B cell (primary cell): ENCODE measurements around the gene MAP3K14. TPM values are rescaled to one million over a fixed set of nuclear protein-coding genes. Genes with fewer than 3 reads are reported as not detected.

ENCODE experiments used
- ATAC-seq: fragments of 200-7000 bp; cut with Tn5 transposase; one replicate; pipeline ENCODE4 v1.10.0; 2021; ENCODE audit warnings: low read depth, mild to moderate bottlenecking, moderate number of reproducible peaks, moderate library complexity
- CTCF ChIA-PET: fragments of 350-600 bp; sonication (Branson Sonifier 250); formaldehyde crosslinking; loops from one replicate; lab custom pipeline; 2021; ENCODE audit warnings: antibody characterized with exemption, inconsistent platforms; lab: Charles Lee
- POLR2A ChIA-PET: fragments of 350-600 bp; sonication (Branson Sonifier 250); formaldehyde crosslinking; loops from one replicate; lab custom pipeline; 2021; ENCODE audit warnings: antibody characterized with exemption; lab: Charles Lee
- DNase-seq: peaks from one replicate; pipeline ENCODE4 v3.0.0; 2013
- H2AFZ ChIP-seq: 2 replicates; pipeline ENCODE4 v1.6.1; 2012; ENCODE audit warnings: mild to moderate bottlenecking, low read depth, low read length; ENCODE audit not compliant: insufficient read depth, poor library complexity, severe bottlenecking
- H3K27ac ChIP-seq, 2 donors: 1 replicate in 1 of 2; 2 replicates in 1 of 2; pipeline ENCODE4 v1.5.1; 2012 to 2013; ENCODE audit warnings: low read length in 2 of 2, mild to moderate bottlenecking in 2 of 2, moderate library complexity in 1 of 2
- H3K27me3 ChIP-seq, 4 experiments: fragments of 200-600 bp in 1 of 4; sonication (generic) in 1 of 4; replicated peaks in 1 of 4; 1 replicate in 2 of 4; 2 replicates in 2 of 4; pipeline versions ENCODE4 v1.6.1 to v1.7.0; 2013 to 2016; ENCODE audit warnings: low read length in 3 of 4, mild to moderate bottlenecking in 2 of 4, mixed read lengths in 1 of 4, moderate library complexity in 1 of 4; ENCODE audit not compliant: insufficient read depth in 4 of 4, control insufficient read depth in 3 of 4; ENCODE audit errors: control extremely low read depth in 1 of 4
- H3K36me3 ChIP-seq, 2 experiments: replicated peaks in 1 of 2; 1 replicate in 1 of 2; 2 replicates in 1 of 2; pipeline versions ENCODE4 v1.6.1 to v1.7.1; 2013; ENCODE audit warnings: low read length in 1 of 2; ENCODE audit not compliant: insufficient read depth in 2 of 2, control insufficient read depth in 1 of 2; ENCODE audit errors: control extremely low read depth in 1 of 2, extremely low read depth in 1 of 2
- H3K4me1 ChIP-seq, 2 donors: fragments of 200-600 bp in 1 of 2; sonication (generic) in 1 of 2; 1 replicate in 1 of 2; 2 replicates in 1 of 2; pipeline versions ENCODE4 v1.5.1 to v1.6.1; 2013 to 2017; ENCODE audit warnings: low read length in 2 of 2; ENCODE audit not compliant: control insufficient read depth in 2 of 2, insufficient read depth in 2 of 2
- H3K4me2 ChIP-seq: replicated peaks from 2 replicates; pipeline ENCODE3; 2012; ENCODE audit warnings: mild to moderate bottlenecking, low read depth, low read length; ENCODE audit not compliant: poor library complexity, severe bottlenecking
- H3K4me3 ChIP-seq, 5 experiments: fragments of 200-600 bp in 1 of 5; sonication (generic) in 1 of 5; 1 replicate in 3 of 5; 2 replicates in 2 of 5; pipeline versions ENCODE4 v1.5.1 to v1.7.0; 2011 to 2016; ENCODE audit warnings: low read length in 4 of 5, mild to moderate bottlenecking in 4 of 5, low read depth in 2 of 5, control low read depth in 1 of 5, moderate library complexity in 1 of 5; ENCODE audit not compliant: insufficient read depth in 1 of 5; ENCODE audit errors: control extremely low read depth in 1 of 5, extremely low read depth in 1 of 5
- H3K79me2 ChIP-seq: fragments of 200-600 bp; sonication (generic); one replicate; pipeline ENCODE4 v1.6.0; 2016; ENCODE audit warnings: low read length; ENCODE audit not compliant: control insufficient read depth, insufficient read depth
- H3K9ac ChIP-seq: fragments of 200-600 bp; sonication (generic); 2 replicates; pipeline ENCODE4 v1.6.1; 2017; ENCODE audit warnings: mild to moderate bottlenecking, low read length, moderate library complexity
- H3K9me3 ChIP-seq, 3 donors: one replicate each; pipeline versions ENCODE4 v1.6.1 to v1.7.1; 2013; ENCODE audit warnings: low read length in 2 of 3; ENCODE audit not compliant: control insufficient read depth in 2 of 3, insufficient read depth in 1 of 3; ENCODE audit errors: control extremely low read depth in 1 of 3
- H4K20me1 ChIP-seq: 2 replicates; pipeline ENCODE4 v1.6.0; 2012; ENCODE audit warnings: mild to moderate bottlenecking, low read length; ENCODE audit not compliant: insufficient read depth, control insufficient read depth, poor library complexity, severe bottlenecking
- H3K27ac Mint-ChIP-seq: one replicate; pipeline ENCODE4 v1.8.0; 2021; ENCODE audit warnings: mixed read lengths
- H3K27me3 Mint-ChIP-seq: one replicate; pipeline ENCODE4 v1.8.0; 2021; ENCODE audit warnings: mixed read lengths
- H3K4me1 Mint-ChIP-seq: one replicate; pipeline ENCODE4 v1.8.0; 2021; ENCODE audit warnings: mixed read lengths
- H3K4me3 Mint-ChIP-seq: one replicate; pipeline ENCODE4 v1.8.0; 2021; ENCODE audit warnings: mixed read lengths
- H3K9me3 Mint-ChIP-seq: one replicate; pipeline ENCODE4 v1.8.0; 2022; ENCODE audit warnings: mixed read lengths; ENCODE audit not compliant: insufficient read depth
- EZH2 ChIP-seq: IDR thresholded peaks from 2 replicates; pipeline ENCODE4 v1.6.1; 2012; ENCODE audit warnings: borderline replicate concordance, low read depth, mild to moderate bottlenecking, moderate library complexity, low read length; ENCODE audit not compliant: insufficient read depth, poor library complexity, severe bottlenecking
- WGBS: methylation state at CpG from one replicate; pipeline ENCODE4 v1.1.5; 2013; ENCODE audit warnings: missing lambda C conversion rate; ENCODE audit not compliant: insufficient coverage; 5-methylcytosine and 5-hydroxymethylcytosine counted together
- intact Hi-C: fragments of 100-400 bp; cut with micrococcal nuclease; formaldehyde crosslinking; loops from one replicate; pipeline ENCODE4 v1.10.0; 2022
- polyA plus RNA-seq: library from polyadenylated mRNA; depleted of rRNA; stranded (reverse); fragments of >200 nt; gene quantifications from 2 replicates; pipeline ENCODE4 v1.2.3, GENCODE V29; 2012
- total RNA-seq, 2 donors: library from RNA; stranded (reverse); fragments of 120-200 nt in 1 of 2; gene quantifications; 1 replicate in 1 of 2; 2 replicates in 1 of 2; pipeline versions ENCODE4 v1.2.3 to v1.2.4, GENCODE V29; 2013 to 2022
- TF ChIP-seq, protein P1 (sequence below): fragments of 200-600 bp; IDR thresholded peaks from one replicate; pipeline ENCODE4 v1.8.0; 2022; ENCODE audit warnings: antibody characterized with exemption, mild to moderate bottlenecking

Gene MAP3K14
- total and polyA plus RNA-seq, 2 donors (not counting 1 experiment from before 2014, with no cell fraction given) = 66.1 to 84.1 TPM

DNA sequence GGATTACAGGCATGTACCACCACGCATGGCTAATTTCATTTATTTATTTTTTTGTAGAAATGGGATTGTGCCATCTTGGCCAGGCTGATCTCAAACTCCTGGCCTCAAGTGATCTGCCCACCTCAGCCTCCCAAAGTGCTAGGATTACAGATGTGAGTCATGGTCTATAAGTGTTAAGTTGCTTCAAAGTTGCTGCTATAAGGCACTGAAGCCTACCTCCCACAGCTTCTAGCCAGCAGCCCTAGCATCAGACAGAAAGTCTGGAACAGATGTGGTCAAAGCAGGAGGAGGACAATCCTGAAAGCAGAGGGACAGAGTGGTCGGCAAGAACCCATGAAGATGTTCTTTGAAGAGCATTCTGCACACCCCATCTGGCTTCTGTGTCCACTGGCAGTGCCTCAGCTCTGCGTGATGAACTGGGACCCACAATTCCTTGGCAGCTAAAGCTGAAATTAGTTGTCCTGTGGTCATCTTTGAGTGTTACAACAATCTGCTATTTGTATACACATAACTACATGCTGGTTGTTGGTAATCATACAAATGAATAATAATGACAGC, 11.2 kb downstream of the MAP3K14 start:
- Mint-ChIP-seq H3K4me1 (peaks cover 77% of the 10 kb centered on the region), H3K27ac (peak overlapping the region; percentile 89), H3K9me3 (no peaks in the 10 kb centered on the region), H3K27me3 (no peaks in the 10 kb centered on the region), H3K4me3 (peak overlapping the region; percentile 23)
- H3K36me3 ChIP-seq = peaks cover 2 to 28% of the 10 kb centered on the region in 2 experiments
- no peaks in the 10 kb centered on the region for H3K27me3 ChIP-seq
- ChIA-PET POLR2A (interaction anchor here (0.6 to 1.1 kb wide), 2 partner anchors 9 to 79 kb away, joined by 3 to 4 read pairs; no protein-coding TSS in a partner anchor), CTCF (interaction anchor here (0.8 to 12.8 kb wide), 4 partner anchors 11 to 80 kb away, joined by 3 to 207 read pairs (median 12); partner anchors contain the start of gene MAP3K14)
- no peak overlapping the region for H2AFZ ChIP-seq
- H3K4me3 ChIP-seq = no peak overlapping the region
- H3K9ac ChIP-seq = no peak overlapping the region
- peak overlapping the region in 1 of 2 donors; percentile 90 for H3K27ac ChIP-seq
- ATAC-seq (no peak), DNase-seq (no peak)
- H3K4me2 ChIP-seq = peak overlapping the region; percentile 27
- TF ChIP-seq, protein P1, sequence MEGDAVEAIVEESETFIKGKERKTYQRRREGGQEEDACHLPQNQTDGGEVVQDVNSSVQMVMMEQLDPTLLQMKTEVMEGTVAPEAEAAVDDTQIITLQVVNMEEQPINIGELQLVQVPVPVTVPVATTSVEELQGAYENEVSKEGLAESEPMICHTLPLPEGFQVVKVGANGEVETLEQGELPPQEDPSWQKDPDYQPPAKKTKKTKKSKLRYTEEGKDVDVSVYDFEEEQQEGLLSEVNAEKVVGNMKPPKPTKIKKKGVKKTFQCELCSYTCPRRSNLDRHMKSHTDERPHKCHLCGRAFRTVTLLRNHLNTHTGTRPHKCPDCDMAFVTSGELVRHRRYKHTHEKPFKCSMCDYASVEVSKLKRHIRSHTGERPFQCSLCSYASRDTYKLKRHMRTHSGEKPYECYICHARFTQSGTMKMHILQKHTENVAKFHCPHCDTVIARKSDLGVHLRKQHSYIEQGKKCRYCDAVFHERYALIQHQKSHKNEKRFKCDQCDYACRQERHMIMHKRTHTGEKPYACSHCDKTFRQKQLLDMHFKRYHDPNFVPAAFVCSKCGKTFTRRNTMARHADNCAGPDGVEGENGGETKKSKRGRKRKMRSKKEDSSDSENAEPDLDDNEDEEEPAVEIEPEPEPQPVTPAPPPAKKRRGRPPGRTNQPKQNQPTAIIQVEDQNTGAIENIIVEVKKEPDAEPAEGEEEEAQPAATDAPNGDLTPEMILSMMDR = no peak
- TF ChIP-seq EZH2 = no peak
- intact Hi-C loops = loop anchor here (2.0 kb wide), 2 partner anchors 15 to 157 kb away; partner anchors contain the start of gene HEXIM1
- peaks cover 91 to 93% of the 10 kb centered on the region in 2 donors for H3K4me1 ChIP-seq
- H4K20me1 ChIP-seq = peaks cover 8% of the 10 kb centered on the region
- no peaks in the 10 kb centered on the region for H3K9me3 ChIP-seq
- WGBS = 88% methylated on average over 1 of the region's 3 CpGs
- peaks cover 98% of the 10 kb centered on the region for H3K79me2 ChIP-seq

DNA sequence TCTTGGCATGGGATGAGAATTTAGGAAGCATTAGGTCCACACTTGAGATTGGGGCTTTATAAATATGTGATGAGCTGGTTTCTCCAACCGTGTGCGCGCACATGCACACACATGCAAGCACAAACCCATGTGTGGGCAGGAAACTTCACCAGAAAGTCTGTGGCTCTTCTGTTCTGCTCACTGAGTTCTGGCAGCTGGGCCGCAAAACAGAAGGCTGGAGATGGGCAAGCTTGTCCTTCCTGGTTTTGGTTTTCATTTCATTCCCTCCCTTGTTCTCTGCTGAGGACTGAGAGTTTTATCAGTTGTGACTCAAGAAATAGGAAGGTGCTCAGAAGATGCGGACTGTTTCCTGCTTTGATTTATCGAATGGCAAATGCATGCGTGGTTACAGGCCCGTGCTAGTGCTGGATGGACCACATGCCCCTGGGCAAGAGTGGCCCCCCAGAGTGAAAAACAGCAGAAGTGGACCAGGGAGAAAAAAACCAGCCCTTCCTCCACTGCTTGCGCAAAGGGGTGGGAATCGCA, 14.1 kb downstream of the MAP3K14 start:
- H3K27ac Mint-ChIP-seq = peak overlapping the region; percentile 96
- intact Hi-C loops = loop anchor here (1.0 kb wide), 1 partner anchor 10 kb away; no protein-coding TSS in a partner anchor
- TF ChIP-seq, protein P1 = no peak
- TF ChIP-seq EZH2 = no peak
- peak; percentile 66 for ATAC-seq
- no peak overlapping the region for H2AFZ ChIP-seq
- H3K9me3 ChIP-seq = no peaks in the 10 kb centered on the region
- POLR2A ChIA-PET = interaction anchor here (0.6 to 2.3 kb wide), 6 partner anchors 9 to 898 kb away, joined by 3 to 25 read pairs (median 4); partner anchors contain the start of gene MAP3K14
- H3K27me3 ChIP-seq = no peaks in the 10 kb centered on the region
- peak overlapping the region; percentile 79 for H3K4me2 ChIP-seq
- no peaks in the 10 kb centered on the region for H3K9me3 Mint-ChIP-seq
- peak overlapping the region; percentile 78 to 80 for H3K27ac ChIP-seq
- H3K9ac ChIP-seq = peak overlapping the region; percentile 49
- CTCF ChIA-PET = interaction anchor here (1.0 to 5.5 kb wide), 7 partner anchors 9 to 83 kb away, joined by 3 to 38 read pairs (median 8); partner anchors contain the start of gene MAP3K14
- 0% methylated on average over 4 of the region's 10 CpGs for WGBS
- H3K36me3 ChIP-seq = peaks cover 2 to 22% of the 10 kb centered on the region in 2 experiments
- peak; percentile 81 for DNase-seq
- H3K4me3 ChIP-seq = peak overlapping the region in 2 of 5 experiments; percentile 26 to 54
- no peaks in the 10 kb centered on the region for H3K27me3 Mint-ChIP-seq
- H3K4me3 Mint-ChIP-seq = peak overlapping the region; percentile 86
- H3K4me1 ChIP-seq = peaks cover 89 to 91% of the 10 kb centered on the region in 2 donors
- peaks cover 33% of the 10 kb centered on the region for H4K20me1 ChIP-seq
- peaks cover 80% of the 10 kb centered on the region for H3K4me1 Mint-ChIP-seq
- H3K79me2 ChIP-seq = peaks cover 98% of the 10 kb centered on the region
